GM21515 (cell line): ENCODE measurements around the gene SPDYE1.
"Not testable (repeated sequence)": the region's sequence is repeated elsewhere in the genome, so short reads cannot be mapped to it uniquely, and the experiment has no call there.

ENCODE experiments used
- ATAC-seq: cut with Tn5 transposase; IDR thresholded peaks from one replicate; pipeline ENCODE4 v1.9.1; 2021; ENCODE audit not compliant: unreplicated experiment

The SPDYE1 gene

GRCh38 chr7:43990829-43991228, 6.9 kb upstream of the SPDYE1 start:
- not testable (repeated sequence) for ATAC-seq

GRCh38 chr7:43992896-43993295, 4.8 kb upstream of the SPDYE1 start:
- peak; percentile 80 for ATAC-seq

- not testable (repeated sequence) for ATAC-seq
These were observed 3.0 kb upstream of the SPDYE1 start for GRCh38 chr7:43994681-43995080.

- not testable (repeated sequence) for ATAC-seq
These were observed 14.4 kb downstream of the SPDYE1 start for GRCh38 chr7:44012081-44012480.

- not testable (repeated sequence) for ATAC-seq
These were observed 17.4 kb downstream of the SPDYE1 start for GRCh38 chr7:44015090-44015489.

GRCh38 chr7:44018857-44019807, 21.4 kb downstream of the SPDYE1 start:
- peak; percentile 90 for ATAC-seq

GRCh38 chr7:44019825-44020224, 22.1 kb downstream of the SPDYE1 start:
- not testable (repeated sequence) for ATAC-seq

GRCh38 chr7:44022069-44022468, 24.4 kb downstream of the SPDYE1 start:
- ATAC-seq = not testable (repeated sequence)

- ATAC-seq = not testable (repeated sequence)
These were observed 25.2 kb downstream of the SPDYE1 start for GRCh38 chr7:44022796-44023467.

- not testable (repeated sequence) for ATAC-seq
These were observed 31.7 kb downstream of the SPDYE1 start for GRCh38 chr7:44029433-44029832.

- ATAC-seq = not testable (repeated sequence)
These were observed 32.3 kb downstream of the SPDYE1 start for GRCh38 chr7:44030029-44030428.

- not testable (repeated sequence) for ATAC-seq
These were observed 33.6 kb downstream of the SPDYE1 start for GRCh38 chr7:44031319-44031718.

GRCh38 chr7:44032031-44032430, 34.3 kb downstream of the SPDYE1 start:
- not testable (repeated sequence) for ATAC-seq

GRCh38 chr7:44033971-44034844, 36.5 kb downstream of the SPDYE1 start:
- not testable (repeated sequence) for ATAC-seq

- not testable (repeated sequence) for ATAC-seq
These were observed 38.7 kb downstream of the SPDYE1 start for GRCh38 chr7:44036364-44036763.

- not testable (repeated sequence) for ATAC-seq
These were observed 40.3 kb downstream of the SPDYE1 start for GRCh38 chr7:44037951-44038350.

- ATAC-seq = not testable (repeated sequence)
These were observed 40.9 kb downstream of the SPDYE1 start for GRCh38 chr7:44038553-44038952.

- ATAC-seq = peak; percentile 66
These were observed 41.4 kb downstream of the SPDYE1 start for GRCh38 chr7:44038961-44039558.

GRCh38 chr7:44039800-44040492, 42.2 kb downstream of the SPDYE1 start:
- not testable (repeated sequence) for ATAC-seq

GRCh38 chr7:44040493-44040891, 42.8 kb downstream of the SPDYE1 start:
- peak; percentile 40 for ATAC-seq
